Caco-2 (cell line): ENCODE results near the gene LIN28B. TPM values are rescaled to one million over a fixed set of nuclear protein-coding genes. Genes with fewer than 3 reads are reported as not detected.

Source experiments
- BruUV-seq: library from RNA; stranded (reverse); fragments of 400-500 nt; replicated peaks from 2 replicates; lab custom pipeline; 2021; lab: Mats Ljungman, UMichigan
- CTCF ChIA-PET: fragments of 300-600 bp; sonication (Branson Sonifier 250); formaldehyde crosslinking; loops from one replicate; lab custom pipeline; 2022; ENCODE audit warnings: antibody characterized with exemption; lab: Charles Lee
- POLR2A ChIA-PET: fragments of 300-600 bp; sonication (Branson Sonifier 250); formaldehyde crosslinking; loops from one replicate; lab custom pipeline; 2022; ENCODE audit warnings: antibody characterized with exemption; lab: Charles Lee
- DNase-seq, 2 experiments: peaks; one replicate each; pipeline versions ENCODE4 v3.0.0 to v3.0.0-alpha.2; 2020 to 2022
- H3K27me3 ChIP-seq: replicated peaks from 2 replicates; pipeline ENCODE4 v1.6.0; 2011; ENCODE audit warnings: low read length; ENCODE audit not compliant: control insufficient read depth, insufficient read depth
- H3K36me3 ChIP-seq: 2 replicates; pipeline ENCODE4 v1.5.1; 2011; ENCODE audit warnings: low read length; ENCODE audit not compliant: control insufficient read depth, insufficient read depth
- H3K4me1 ChIP-seq: fragments of 250-450 bp; sonication (Bioruptor Pico); 2 replicates; pipeline ENCODE4 v1.5.1; 2020; ENCODE audit warnings: mild to moderate bottlenecking
- H3K4me3 ChIP-seq: 2 replicates; pipeline ENCODE4 v1.5.1; 2011; ENCODE audit warnings: low read depth, mild to moderate bottlenecking, control low read depth, low read length
- H3K9me3 ChIP-seq: fragments of 250-450 bp; sonication (Bioruptor Pico); 2 replicates; pipeline ENCODE4 v1.5.1; 2020; ENCODE audit warnings: mild to moderate bottlenecking, moderate library complexity
- H3K27ac Mint-ChIP-seq: one replicate; pipeline ENCODE4 v1.8.0; 2022; ENCODE audit warnings: mixed read lengths; ENCODE audit not compliant: unreplicated experiment
- H3K27me3 Mint-ChIP-seq: one replicate; pipeline ENCODE4 v1.8.0; 2022; ENCODE audit warnings: mixed read lengths; ENCODE audit not compliant: insufficient read depth, unreplicated experiment
- H3K36me3 Mint-ChIP-seq: one replicate; pipeline ENCODE4 v1.8.0; 2022; ENCODE audit warnings: mild to moderate bottlenecking, mixed read lengths; ENCODE audit not compliant: insufficient read depth, unreplicated experiment
- H3K4me1 Mint-ChIP-seq: one replicate; pipeline ENCODE4 v1.8.0; 2022; ENCODE audit warnings: low read depth, mixed read lengths; ENCODE audit not compliant: unreplicated experiment
- H3K4me3 Mint-ChIP-seq: one replicate; pipeline ENCODE4 v1.8.0; 2022; ENCODE audit warnings: mild to moderate bottlenecking, moderate library complexity, mixed read lengths; ENCODE audit not compliant: unreplicated experiment
- H3K9me3 Mint-ChIP-seq: one replicate; pipeline ENCODE4 v1.8.0; 2022; ENCODE audit warnings: mixed read lengths; ENCODE audit not compliant: unreplicated experiment
- intact Hi-C: fragments of 100-400 bp; cut with micrococcal nuclease; formaldehyde crosslinking; loops from one replicate; pipeline ENCODE4 v1.10.0; 2022; ENCODE audit not compliant: unreplicated experiment
- total RNA-seq: library from RNA; stranded (reverse); gene quantifications from 2 replicates; pipeline ENCODE4 v1.2.3, GENCODE V29; 2022
- TF ChIP-seq, protein P1 (sequence below), 2 experiments: fragments of 200-600 bp in 1 of 2; IDR thresholded peaks; 1 replicate in 1 of 2; 2 replicates in 1 of 2; pipeline versions ENCODE4 v1.5.1 to v1.8.0; 2011 to 2022; ENCODE audit warnings: antibody characterized with exemption in 1 of 2, control low read depth in 1 of 2, inconsistent platforms in 1 of 2, low read depth in 1 of 2, low read length in 1 of 2, mild to moderate bottlenecking in 1 of 2, moderate library complexity in 1 of 2; ENCODE audit not compliant: insufficient read depth in 1 of 2, severe bottlenecking in 1 of 2, unreplicated experiment in 1 of 2

LIN28B gene
- total RNA-seq, 1 experiment from 2014 or later = 6.6 TPM

DNA sequence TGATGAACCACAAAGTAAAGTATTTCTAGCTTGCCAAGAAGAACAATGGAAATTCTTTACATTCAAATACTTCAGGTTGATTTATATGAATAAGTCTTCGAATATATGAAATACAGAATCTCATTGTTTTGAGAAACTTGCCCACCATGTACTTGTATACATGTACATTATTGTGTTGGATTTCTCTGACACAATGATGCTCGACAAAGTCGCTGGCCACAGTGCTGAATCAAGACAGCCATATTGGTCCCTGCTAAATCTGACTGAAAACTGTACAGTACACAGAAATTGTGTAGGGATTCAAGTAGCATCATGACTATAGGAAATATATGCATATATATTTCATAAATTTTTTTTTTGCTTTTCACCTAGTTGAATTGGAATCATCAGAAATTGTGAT is 13.1 kb upstream of the LIN28B start:
- Histone ChIP-seq H3K9me3 (no peaks in the 10 kb centered on the region), H3K36me3 (no peaks in the 10 kb centered on the region), H3K27me3 (no peaks in the 10 kb centered on the region), H3K4me1 (no peaks in the 10 kb centered on the region), H3K4me3 (no peak overlapping the region)
- Mint-ChIP-seq H3K4me1 (no peaks in the 10 kb centered on the region), H3K27me3 (no peaks in the 10 kb centered on the region), H3K27ac (no peak overlapping the region), H3K4me3 (no peak overlapping the region), H3K36me3 (no peaks in the 10 kb centered on the region), H3K9me3 (no peaks in the 10 kb centered on the region)
- POLR2A ChIA-PET = no interaction called here
- DNase-seq = peak in 1 of 2 experiments; percentile 43
- TF ChIP-seq, protein P1, sequence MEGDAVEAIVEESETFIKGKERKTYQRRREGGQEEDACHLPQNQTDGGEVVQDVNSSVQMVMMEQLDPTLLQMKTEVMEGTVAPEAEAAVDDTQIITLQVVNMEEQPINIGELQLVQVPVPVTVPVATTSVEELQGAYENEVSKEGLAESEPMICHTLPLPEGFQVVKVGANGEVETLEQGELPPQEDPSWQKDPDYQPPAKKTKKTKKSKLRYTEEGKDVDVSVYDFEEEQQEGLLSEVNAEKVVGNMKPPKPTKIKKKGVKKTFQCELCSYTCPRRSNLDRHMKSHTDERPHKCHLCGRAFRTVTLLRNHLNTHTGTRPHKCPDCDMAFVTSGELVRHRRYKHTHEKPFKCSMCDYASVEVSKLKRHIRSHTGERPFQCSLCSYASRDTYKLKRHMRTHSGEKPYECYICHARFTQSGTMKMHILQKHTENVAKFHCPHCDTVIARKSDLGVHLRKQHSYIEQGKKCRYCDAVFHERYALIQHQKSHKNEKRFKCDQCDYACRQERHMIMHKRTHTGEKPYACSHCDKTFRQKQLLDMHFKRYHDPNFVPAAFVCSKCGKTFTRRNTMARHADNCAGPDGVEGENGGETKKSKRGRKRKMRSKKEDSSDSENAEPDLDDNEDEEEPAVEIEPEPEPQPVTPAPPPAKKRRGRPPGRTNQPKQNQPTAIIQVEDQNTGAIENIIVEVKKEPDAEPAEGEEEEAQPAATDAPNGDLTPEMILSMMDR (IDR thresholded peaks at IDR 0.05; ENCODE audit: insufficient read depth in 1 of 2, low read depth in 1 of 2, low read length in 1 of 2, severe bottlenecking in 1 of 2, unreplicated experiment in 1 of 2) = no peak
- CTCF ChIA-PET = no interaction called here
- BruUV-seq = no TSS peak
- intact Hi-C loops = no loop called here

DNA sequence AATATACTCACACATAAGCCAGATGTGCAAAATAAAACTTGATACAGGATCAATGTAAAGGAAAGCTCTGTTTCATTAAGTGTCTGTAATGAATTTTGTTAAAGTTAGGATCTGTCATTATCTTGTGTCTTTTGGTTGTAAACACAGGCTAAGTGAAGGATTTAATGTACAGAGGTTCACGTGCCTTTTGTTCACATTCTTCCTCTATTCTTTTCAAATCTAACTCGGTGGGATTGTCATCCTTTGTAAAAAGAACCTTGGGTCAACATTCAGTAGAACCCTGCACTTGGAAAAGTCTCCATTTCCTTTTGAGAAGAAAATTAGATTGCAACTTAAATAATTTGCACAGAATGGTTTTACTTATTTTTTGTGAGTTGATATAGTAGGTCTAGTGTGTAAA is 7.7 kb upstream of the LIN28B start:
- ChIA-PET CTCF (no interaction called here), POLR2A (no interaction called here)
- no peaks in the 10 kb centered on the region for H3K36me3 ChIP-seq
- H3K4me1 ChIP-seq = 0 out of 2 replicates have a peak, but pooled peaks cover under 1% of the 10 kb centered on the region
- no peaks in the 10 kb centered on the region for H3K9me3 Mint-ChIP-seq
- no peaks in the 10 kb centered on the region for H3K27me3 ChIP-seq
- no peak overlapping the region for H3K27ac Mint-ChIP-seq
- no peak for DNase-seq
- H3K9me3 ChIP-seq = no peaks in the 10 kb centered on the region
- TF ChIP-seq, protein P1 (IDR thresholded peaks at IDR 0.05; ENCODE audit: insufficient read depth in 1 of 2, low read depth in 1 of 2, low read length in 1 of 2, severe bottlenecking in 1 of 2, unreplicated experiment in 1 of 2) = no peak
- intact Hi-C loops = no loop called here
- H3K27me3 Mint-ChIP-seq = no peaks in the 10 kb centered on the region
- peaks cover 2% of the 10 kb centered on the region for H3K4me1 Mint-ChIP-seq
- H3K4me3 ChIP-seq = no peak overlapping the region
- no TSS peak for BruUV-seq
- H3K36me3 Mint-ChIP-seq = no peaks in the 10 kb centered on the region
- no peak overlapping the region for H3K4me3 Mint-ChIP-seq

DNA sequence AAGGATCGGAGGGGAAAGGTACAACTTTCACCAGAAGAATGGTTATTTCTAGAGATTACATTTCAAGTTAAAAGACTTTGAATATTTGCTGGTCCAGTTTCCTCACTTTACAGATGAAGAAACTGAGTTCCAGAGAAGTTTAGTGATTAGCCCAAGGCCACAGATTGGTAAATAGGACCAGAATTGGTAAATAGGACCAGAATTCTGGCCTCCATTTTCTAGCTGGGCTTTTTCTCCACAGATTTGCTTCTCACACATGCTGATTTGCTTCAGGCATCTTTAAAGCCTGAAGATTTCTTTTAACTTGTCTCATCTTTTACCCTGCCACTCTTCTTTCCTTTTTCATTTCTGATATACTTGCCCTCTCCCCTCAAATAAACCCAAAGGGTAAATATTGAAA is 5.2 kb upstream of the LIN28B start:
- TF ChIP-seq, protein P1 (IDR thresholded peaks at IDR 0.05; ENCODE audit: insufficient read depth in 1 of 2, low read depth in 1 of 2, low read length in 1 of 2, severe bottlenecking in 1 of 2, unreplicated experiment in 1 of 2) = no peak
- CTCF ChIA-PET = no interaction called here
- H3K4me1 Mint-ChIP-seq = peaks cover 6% of the 10 kb centered on the region
- no peaks in the 10 kb centered on the region for H3K9me3 Mint-ChIP-seq
- no peaks in the 10 kb centered on the region for H3K9me3 ChIP-seq
- H3K27ac Mint-ChIP-seq = no peak overlapping the region
- H3K4me3 ChIP-seq = no peak overlapping the region
- no peak for DNase-seq
- H3K4me3 Mint-ChIP-seq = no peak overlapping the region
- 0 out of 2 replicates have a peak, but pooled peaks cover 6% of the 10 kb centered on the region for H3K4me1 ChIP-seq
- H3K27me3 Mint-ChIP-seq = no peaks in the 10 kb centered on the region
- H3K36me3 ChIP-seq = no peaks in the 10 kb centered on the region
- POLR2A ChIA-PET = no interaction called here
- BruUV-seq = no TSS peak
- no peaks in the 10 kb centered on the region for H3K27me3 ChIP-seq
- H3K36me3 Mint-ChIP-seq = no peaks in the 10 kb centered on the region
- intact Hi-C loops = loop anchor here (10.0 kb wide), 1 partner anchor 177 kb away; no protein-coding TSS in a partner anchor
